NB4 (cell line): ENCODE measurements around the gene KNSTRN.

Source experiments
- CTCF ChIP-seq: IDR thresholded peaks from one replicate; pipeline ENCODE4 v1.5.1; 2012; ENCODE audit warnings: low read depth, low read length
- MAX ChIP-seq: IDR thresholded peaks from 2 replicates; pipeline ENCODE4 v1.6.1; 2011; ENCODE audit warnings: low read depth, low read length
- POLR2A ChIP-seq: IDR thresholded peaks from 2 replicates; pipeline ENCODE4 v1.6.1; 2011; ENCODE audit warnings: mild to moderate bottlenecking; ENCODE audit not compliant: insufficient read length; ENCODE audit errors: extremely low read depth

- TF ChIP-seq POLR2A (no peak), CTCF (no peak), MAX (no peak)
Measured at GRCh38 chr15:40428185-40428584, 45.7 kb downstream of the KNSTRN start.
